Spleen (tissue), 11 donors: ENCODE data around the gene ATP9A. TPM values are rescaled to one million over a fixed set of nuclear protein-coding genes. Genes with fewer than 3 reads are reported as not detected.
A peak's percentile ranks its signal among the peaks of the same experiment; 100 is the strongest.

Experiments used
- DNase-seq: peaks from one replicate; pipeline ENCODE4 v3.0.0-alpha.2; 2020
- H3K27ac ChIP-seq, 8 donors: fragments of 200-600 bp; sonication (generic) in 7 of 8; 1 replicate in 4 of 8; 2 replicates in 4 of 8; pipeline versions ENCODE4 v1.5.0 to v1.8.0; 2016 to 2021; ENCODE audit warnings: inconsistent platforms in 4 of 8, mild to moderate bottlenecking in 4 of 8, moderate library complexity in 1 of 8
- H3K27me3 ChIP-seq, 7 donors: fragments of 200-600 bp; sonication (generic) in 6 of 7; replicated peaks in 1 of 7; 1 replicate in 4 of 7; 2 replicates in 3 of 7; pipeline versions ENCODE4 v1.5.0 to v1.8.0; 2016 to 2021; ENCODE audit warnings: inconsistent platforms in 3 of 7, mild to moderate bottlenecking in 1 of 7
- H3K36me3 ChIP-seq, 6 donors: fragments of 200-600 bp; sonication (generic) in 5 of 6; 1 replicate in 4 of 6; 2 replicates in 2 of 6; pipeline versions ENCODE4 v1.5.0 to v1.8.0; 2016 to 2021; ENCODE audit warnings: inconsistent platforms in 2 of 6
- H3K4me1 ChIP-seq, 6 donors: fragments of 200-600 bp; sonication (generic) in 5 of 6; 1 replicate in 3 of 6; 2 replicates in 3 of 6; pipeline versions ENCODE4 v1.5.0 to v1.8.0; 2016 to 2021; ENCODE audit warnings: inconsistent platforms in 3 of 6
- H3K4me3 ChIP-seq, 8 donors: fragments of 200-600 bp; sonication (generic) in 7 of 8; 1 replicate in 4 of 8; 2 replicates in 4 of 8; pipeline versions ENCODE4 v1.5.0 to v1.8.0; 2016 to 2021; ENCODE audit warnings: inconsistent platforms in 4 of 8, mild to moderate bottlenecking in 4 of 8, moderate library complexity in 2 of 8
- H3K9me3 ChIP-seq, 8 donors: fragments of 200-600 bp; sonication (generic) in 7 of 8; 1 replicate in 4 of 8; 2 replicates in 4 of 8; pipeline versions ENCODE4 v1.5.0 to v1.8.0; 2016 to 2021; ENCODE audit warnings: inconsistent platforms in 4 of 8
- POLR2A ChIP-seq, 3 donors: fragments of 450-650 bp; IDR thresholded peaks; one replicate each; pipeline ENCODE4 v1.5.1; 2017; ENCODE audit warnings: antibody characterized with exemption in 3 of 3, mild to moderate bottlenecking in 1 of 3
- POLR2AphosphoS5 ChIP-seq, 3 donors: sonication (generic); formaldehyde crosslinking; IDR thresholded peaks; one replicate each; pipeline ENCODE4 v1.5.1; 2017; ENCODE audit warnings: antibody characterized with exemption in 3 of 3
- WGBS, 5 donors: extraction: QIAGEN DNeasy Blood & Tissue Kit in 3 of 5; methylation state at CpG; one replicate each; pipeline versions ENCODE4 v1.1.5 to v1.1.7; 2013 to 2018; 5-methylcytosine and 5-hydroxymethylcytosine counted together
- intact Hi-C: fragments of 100-400 bp; cut with DNase I; formaldehyde crosslinking; loops from one replicate; pipeline ENCODE4 v1.15.0; 2023; ENCODE audit warnings: low total_unique reads
- polyA plus RNA-seq, 3 donors: library from polyadenylated mRNA; stranded (reverse); fragments of 200-250 nt; gene quantifications; one replicate each; pipeline ENCODE4 v1.2.1, GENCODE V29; 2013
- total RNA-seq, 7 donors: library from RNA; depleted of rRNA in 3 of 7; stranded (reverse); fragments of >200 nt in 3 of 7; fragmentation: NEBNext Ultra II Directional in 4 of 7; extraction: Animal tissue kit (Norgen Biotek cat#: 25700) in 4 of 7; gene quantifications; one replicate each; pipeline versions ENCODE4 v1.1.0 to v1.2.1, GENCODE V29; 2016 to 2021
- TF ChIP-seq, protein P1 (sequence below), 11 experiments: fragments of 200-600 bp in 7 of 11; fragments of 450-650 bp in 4 of 11; sonication (generic) in 4 of 11; IDR thresholded peaks in 8 of 11; conservative IDR thresholded peaks in 3 of 11; 1 replicate in 7 of 11; 2 replicates in 4 of 11; pipeline versions ENCODE4 v1.4.0 to v1.8.0; 2016 to 2021; ENCODE audit warnings: antibody characterized with exemption in 11 of 11, inconsistent platforms in 4 of 11, mild to moderate bottlenecking in 1 of 11
- donor health status: healthy with polysubstance abuse.
- donor health status: DM: no; HTN: no; CAD: no; lungs with moderate emphysema.
- donor health status: DM: no; HTN: no; CAD: no.
- donor health status: Bipolar disorder and iron deficiency.
- donor health status: healthy.
- donor health status: DM: no; HTN: no; CAD: no.
- donor health status: DM: yes; HTN: yes; CAD: no.

The ATP9A gene
- total and polyA plus RNA-seq, 10 donors = 0.37 to 11.5 (median 7.6) TPM

DNA sequence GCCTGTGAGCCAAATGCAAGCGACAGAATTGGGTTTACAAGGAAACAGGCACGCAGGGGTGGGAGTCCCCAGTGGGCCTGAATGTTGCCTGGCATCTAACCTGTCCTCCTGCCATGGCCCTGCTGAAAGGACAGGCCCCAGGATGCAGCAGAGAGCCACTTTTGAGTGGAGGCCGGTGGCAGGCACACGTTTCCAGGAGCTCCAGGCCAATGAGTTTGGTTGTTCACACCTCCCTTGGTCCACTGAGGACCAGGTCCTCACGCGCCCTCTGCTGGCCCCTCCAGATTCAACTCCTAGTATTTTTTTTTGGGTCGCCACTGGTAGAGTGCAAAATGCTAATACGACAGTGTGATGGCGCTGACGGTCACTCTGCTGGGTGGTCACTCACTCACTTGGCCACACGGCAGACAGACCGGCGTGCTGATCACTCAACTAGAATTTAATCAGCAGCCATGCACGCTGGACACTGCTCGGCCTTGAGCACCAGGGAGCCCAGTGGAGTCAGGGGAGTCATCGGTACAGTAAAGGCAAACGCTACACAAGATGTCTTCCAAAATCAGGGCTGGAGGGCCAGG, 143.9 kb downstream of the ATP9A start:
- intact Hi-C loops = loop anchor here (10.0 kb wide), 2 partner anchors 249 to 639 kb away; no protein-coding TSS in a partner anchor
- H3K9me3 ChIP-seq = no peaks in the 10 kb centered on the region
- DNase-seq = peak; percentile 87
- H3K36me3 ChIP-seq = peaks cover 0 to 4% (median 0%) of the 10 kb centered on the region in 6 donors
- no peak for TF ChIP-seq POLR2AphosphoS5 (IDR thresholded peaks at IDR 0.05)
- TF ChIP-seq, protein P1, sequence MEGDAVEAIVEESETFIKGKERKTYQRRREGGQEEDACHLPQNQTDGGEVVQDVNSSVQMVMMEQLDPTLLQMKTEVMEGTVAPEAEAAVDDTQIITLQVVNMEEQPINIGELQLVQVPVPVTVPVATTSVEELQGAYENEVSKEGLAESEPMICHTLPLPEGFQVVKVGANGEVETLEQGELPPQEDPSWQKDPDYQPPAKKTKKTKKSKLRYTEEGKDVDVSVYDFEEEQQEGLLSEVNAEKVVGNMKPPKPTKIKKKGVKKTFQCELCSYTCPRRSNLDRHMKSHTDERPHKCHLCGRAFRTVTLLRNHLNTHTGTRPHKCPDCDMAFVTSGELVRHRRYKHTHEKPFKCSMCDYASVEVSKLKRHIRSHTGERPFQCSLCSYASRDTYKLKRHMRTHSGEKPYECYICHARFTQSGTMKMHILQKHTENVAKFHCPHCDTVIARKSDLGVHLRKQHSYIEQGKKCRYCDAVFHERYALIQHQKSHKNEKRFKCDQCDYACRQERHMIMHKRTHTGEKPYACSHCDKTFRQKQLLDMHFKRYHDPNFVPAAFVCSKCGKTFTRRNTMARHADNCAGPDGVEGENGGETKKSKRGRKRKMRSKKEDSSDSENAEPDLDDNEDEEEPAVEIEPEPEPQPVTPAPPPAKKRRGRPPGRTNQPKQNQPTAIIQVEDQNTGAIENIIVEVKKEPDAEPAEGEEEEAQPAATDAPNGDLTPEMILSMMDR (IDR thresholded peaks at IDR 0.05 in 8 of 11, conservative IDR thresholded peaks at IDR 0.05 in 3 of 11) = peak; percentile 16 to 71 (median 54)
- no peak overlapping the region for H3K27ac ChIP-seq
- peaks cover 0 to 3% (median 0%) of the 10 kb centered on the region in 7 donors for H3K27me3 ChIP-seq
- no peak overlapping the region for H3K4me3 ChIP-seq
- peaks cover 0 to 7% (median 3%) of the 10 kb centered on the region in 6 donors for H3K4me1 ChIP-seq
- WGBS, 5 donors = 63 to 70% (median 65%) methylated on average over 16 to 17 of the region's 17 CpGs

DNA sequence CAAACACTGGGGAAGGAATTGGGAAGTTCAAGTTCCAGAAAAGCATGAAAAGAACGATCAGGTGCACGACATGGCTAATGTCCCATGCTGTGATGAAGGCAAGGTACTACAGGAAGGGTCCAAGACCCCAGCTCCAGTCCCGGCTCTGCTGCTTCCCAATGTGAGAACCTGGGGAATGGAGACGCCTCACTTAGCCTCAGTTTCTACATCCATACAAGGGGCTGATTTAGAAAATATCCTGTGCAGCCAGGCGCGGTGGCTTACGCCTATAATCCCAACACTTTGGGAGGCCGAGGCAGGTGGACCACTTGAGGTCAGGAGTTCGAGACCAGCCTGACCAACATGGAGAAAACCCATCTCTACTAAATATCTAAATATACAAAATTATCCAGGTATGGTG, 144.9 kb downstream of the ATP9A start:
- Histone ChIP-seq H3K36me3 (peaks cover 0 to 11% (median 0%) of the 10 kb centered on the region in 6 donors), H3K4me3 (no peak overlapping the region), H3K9me3 (no peaks in the 10 kb centered on the region), H3K27ac (no peak overlapping the region), H3K4me1 (peaks cover 0 to 6% (median 0%) of the 10 kb centered on the region in 6 donors), H3K27me3 (peaks cover 0 to 3% (median 0%) of the 10 kb centered on the region in 7 donors)
- intact Hi-C loops = loop anchor here (10.0 kb wide), 2 partner anchors 248 to 638 kb away; no protein-coding TSS in a partner anchor
- TF ChIP-seq POLR2A (IDR thresholded peaks at IDR 0.05) (no peak), POLR2AphosphoS5 (IDR thresholded peaks at IDR 0.05) (no peak)
- TF ChIP-seq, protein P1 (IDR thresholded peaks at IDR 0.05 in 8 of 11, conservative IDR thresholded peaks at IDR 0.05 in 3 of 11) = no peak
- no peak for DNase-seq
- WGBS, 5 donors = 91 to 98% (median 93%) methylated on average over 9 of the region's 9 CpGs

DNA sequence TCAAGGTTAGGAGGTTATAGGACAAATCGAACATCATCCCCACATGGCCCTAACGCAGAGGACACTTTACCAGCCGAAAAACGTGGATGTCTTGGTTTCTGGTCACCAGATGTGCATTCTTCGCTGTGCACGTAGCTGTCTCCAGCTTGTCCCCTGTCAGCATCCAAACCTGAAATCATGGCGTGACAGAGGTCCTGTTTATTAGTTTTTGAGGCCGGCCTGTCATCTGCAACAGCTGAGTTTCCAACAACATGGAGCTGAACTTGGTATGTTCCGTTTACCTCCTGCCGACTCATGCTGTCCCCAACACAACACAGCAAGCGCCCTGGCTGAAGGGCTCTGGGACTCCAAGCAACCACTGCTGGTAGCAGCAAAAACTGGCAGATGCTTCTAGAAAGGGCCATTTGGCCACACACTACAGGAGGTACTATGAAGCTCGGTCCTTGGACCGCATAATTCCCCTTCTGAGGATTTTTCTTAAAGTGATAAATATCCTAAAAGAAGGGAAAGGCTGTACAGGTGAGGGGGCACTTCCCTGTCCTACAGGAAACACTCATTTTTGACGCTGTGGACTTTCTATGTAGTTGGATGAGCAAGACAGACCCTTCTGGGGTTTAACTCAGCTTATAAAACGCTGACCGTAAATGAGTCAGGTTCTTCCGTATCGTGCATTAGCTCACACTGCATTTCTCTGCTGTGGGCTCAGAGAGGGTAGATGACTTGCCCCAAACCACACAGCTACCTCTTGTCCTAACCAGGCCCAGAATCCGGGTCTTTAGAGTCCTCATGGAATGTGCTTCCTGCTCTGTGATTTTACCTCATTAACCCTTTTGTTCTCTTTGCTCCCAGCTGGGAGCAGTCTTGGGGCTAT, 146.0 kb downstream of the ATP9A start:
- no peak for DNase-seq
- 86 to 91% (median 90%) methylated on average over 19 of the region's 19 CpGs for WGBS, 5 donors
- H3K27me3 ChIP-seq = peaks cover 0 to 3% (median 0%) of the 10 kb centered on the region in 7 donors
- no peak overlapping the region for H3K4me3 ChIP-seq
- no peak overlapping the region for H3K27ac ChIP-seq
- H3K4me1 ChIP-seq = peaks cover 0 to 6% (median 0%) of the 10 kb centered on the region in 6 donors
- no peaks in the 10 kb centered on the region for H3K9me3 ChIP-seq
- TF ChIP-seq POLR2AphosphoS5 (IDR thresholded peaks at IDR 0.05) = no peak
- no peak for TF ChIP-seq POLR2A (IDR thresholded peaks at IDR 0.05)
- TF ChIP-seq, protein P1 (IDR thresholded peaks at IDR 0.05 in 8 of 11, conservative IDR thresholded peaks at IDR 0.05 in 3 of 11) = no peak
- intact Hi-C loops = loop anchor here (10.0 kb wide), 2 partner anchors 247 to 637 kb away; no protein-coding TSS in a partner anchor
- peaks cover 0 to 20% (median 2%) of the 10 kb centered on the region in 6 donors for H3K36me3 ChIP-seq
